AG09309 (cell line): Measurements from ENCODE around the gene C1QTNF8.

ENCODE experiments used
- DNase-seq: peaks from one replicate; pipeline ENCODE4 v3.0.0-alpha.2; 2010; ENCODE audit warnings: low read depth
- H3K4me3 ChIP-seq: 2 replicates; pipeline ENCODE4 v1.5.1; 2011; ENCODE audit warnings: mild to moderate bottlenecking, low read depth, low read length, moderate library complexity; ENCODE audit not compliant: control insufficient read depth
- TF ChIP-seq, protein P1 (sequence below): IDR thresholded peaks from 2 replicates; pipeline ENCODE4 v1.5.1; 2011; ENCODE audit warnings: mild to moderate bottlenecking, low read depth, low read length, inconsistent platforms; ENCODE audit not compliant: insufficient read depth, control insufficient read depth; ENCODE audit errors: missing control alignments

Gene C1QTNF8

DNA sequence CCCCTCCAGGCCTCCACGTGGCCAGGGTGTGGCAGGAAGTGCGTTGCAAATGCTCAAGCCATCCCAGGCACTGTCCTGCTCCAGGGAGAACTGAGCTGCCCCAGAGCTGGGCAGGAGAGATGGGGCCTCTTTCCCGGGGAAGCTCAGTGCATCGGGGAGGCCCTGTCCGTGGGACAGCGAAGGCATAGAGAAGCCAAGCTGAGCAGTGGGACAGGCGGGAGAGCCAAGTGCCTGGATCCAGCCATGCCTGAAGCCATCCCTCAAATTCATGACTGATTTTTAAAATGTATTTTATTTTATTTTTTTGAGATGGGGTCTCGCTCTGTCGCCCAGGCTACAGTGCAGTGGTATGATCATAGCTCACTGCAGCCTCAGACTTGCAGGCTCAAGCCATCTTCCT lies 48.9 kb downstream of the C1QTNF8 start:
- DNase-seq, result no peak
- H3K4me3 ChIP-seq, result no peak overlapping the region
- TF ChIP-seq, protein P1, sequence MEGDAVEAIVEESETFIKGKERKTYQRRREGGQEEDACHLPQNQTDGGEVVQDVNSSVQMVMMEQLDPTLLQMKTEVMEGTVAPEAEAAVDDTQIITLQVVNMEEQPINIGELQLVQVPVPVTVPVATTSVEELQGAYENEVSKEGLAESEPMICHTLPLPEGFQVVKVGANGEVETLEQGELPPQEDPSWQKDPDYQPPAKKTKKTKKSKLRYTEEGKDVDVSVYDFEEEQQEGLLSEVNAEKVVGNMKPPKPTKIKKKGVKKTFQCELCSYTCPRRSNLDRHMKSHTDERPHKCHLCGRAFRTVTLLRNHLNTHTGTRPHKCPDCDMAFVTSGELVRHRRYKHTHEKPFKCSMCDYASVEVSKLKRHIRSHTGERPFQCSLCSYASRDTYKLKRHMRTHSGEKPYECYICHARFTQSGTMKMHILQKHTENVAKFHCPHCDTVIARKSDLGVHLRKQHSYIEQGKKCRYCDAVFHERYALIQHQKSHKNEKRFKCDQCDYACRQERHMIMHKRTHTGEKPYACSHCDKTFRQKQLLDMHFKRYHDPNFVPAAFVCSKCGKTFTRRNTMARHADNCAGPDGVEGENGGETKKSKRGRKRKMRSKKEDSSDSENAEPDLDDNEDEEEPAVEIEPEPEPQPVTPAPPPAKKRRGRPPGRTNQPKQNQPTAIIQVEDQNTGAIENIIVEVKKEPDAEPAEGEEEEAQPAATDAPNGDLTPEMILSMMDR, result no peak

DNA sequence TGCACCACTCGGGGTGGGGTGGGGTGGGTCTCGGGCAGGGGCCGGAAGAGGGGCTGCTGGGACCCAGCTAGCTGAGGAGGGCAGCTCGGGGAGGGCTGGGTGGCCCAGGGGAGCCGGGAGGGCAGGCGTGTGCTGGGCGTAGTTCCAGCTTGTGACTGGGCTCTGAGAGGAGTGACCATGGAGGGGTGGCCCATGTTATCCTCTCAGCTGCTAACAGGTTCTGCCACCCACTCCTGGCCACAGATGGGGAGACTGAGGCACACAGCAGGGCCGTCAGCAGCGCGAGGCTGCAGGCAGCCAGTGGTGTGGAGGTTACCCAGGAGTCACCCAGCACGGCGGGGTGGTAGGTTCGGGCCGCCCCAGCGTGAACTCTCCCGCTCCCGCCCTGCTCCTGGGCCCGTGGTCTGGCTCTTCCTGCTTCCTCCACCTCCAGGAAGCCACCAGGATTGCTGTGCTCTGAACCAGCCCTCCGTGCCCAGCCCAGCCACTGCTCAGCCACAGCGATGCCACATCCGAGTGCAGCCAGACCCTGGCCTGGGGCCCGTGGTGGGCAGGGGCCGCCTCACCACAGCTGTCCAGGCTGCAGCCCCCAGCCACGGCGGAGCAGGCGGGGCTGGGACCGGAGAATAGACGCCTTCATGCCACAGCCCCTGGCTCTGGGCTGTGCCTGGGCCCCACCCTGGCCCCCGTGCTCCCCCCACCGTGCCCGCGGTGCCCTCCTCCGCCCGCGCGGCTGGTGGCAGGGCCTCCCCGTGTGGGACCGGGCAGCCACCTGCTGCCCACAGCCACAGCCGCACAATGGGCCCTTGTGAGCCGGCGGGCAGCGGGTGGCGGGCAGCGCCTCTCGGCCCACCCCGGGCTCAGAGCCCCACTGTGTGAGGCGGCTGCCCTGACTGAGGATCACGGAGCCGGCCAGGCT lies 49.8 kb downstream of the C1QTNF8 start:
- DNase-seq, result no peak
- TF ChIP-seq, protein P1, result no peak
- H3K4me3 ChIP-seq, result no peak overlapping the region

DNA sequence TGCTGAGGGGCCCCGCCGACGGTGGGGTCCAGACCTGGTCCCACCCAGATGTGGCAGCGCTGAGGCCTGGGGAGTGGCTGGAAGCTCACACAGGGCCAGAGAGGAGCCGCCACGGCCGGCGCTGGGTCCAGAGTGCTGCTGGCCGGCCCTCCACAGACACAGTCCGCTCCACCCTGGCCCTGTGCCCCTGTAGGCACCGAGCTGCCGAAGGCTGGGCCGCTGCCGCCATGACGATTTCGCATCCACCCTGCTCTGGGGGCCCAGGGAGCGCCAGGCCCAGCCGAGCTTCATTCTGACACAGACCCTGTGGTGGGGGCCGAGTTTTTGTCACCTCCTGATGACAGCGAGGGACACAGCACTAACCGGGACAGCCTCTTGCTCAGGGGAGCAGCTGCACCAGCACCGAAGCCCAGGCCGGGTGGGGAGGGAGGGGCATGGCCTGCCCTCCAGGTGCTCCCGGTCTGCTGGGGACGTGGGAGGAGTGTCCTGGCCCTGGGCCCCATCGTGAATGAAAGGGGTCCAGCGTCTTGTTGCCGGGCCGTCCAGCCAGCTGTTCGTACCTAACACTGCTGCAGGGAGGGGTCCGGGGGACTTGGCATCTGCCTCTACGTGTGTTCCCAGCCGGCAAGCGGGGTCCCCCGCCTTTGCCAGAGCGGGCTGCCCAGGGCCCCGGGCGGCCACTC lies 50.6 kb downstream of the C1QTNF8 start:
- no peak for DNase-seq
- no peak overlapping the region for H3K4me3 ChIP-seq
- TF ChIP-seq, protein P1, result no peak

DNA sequence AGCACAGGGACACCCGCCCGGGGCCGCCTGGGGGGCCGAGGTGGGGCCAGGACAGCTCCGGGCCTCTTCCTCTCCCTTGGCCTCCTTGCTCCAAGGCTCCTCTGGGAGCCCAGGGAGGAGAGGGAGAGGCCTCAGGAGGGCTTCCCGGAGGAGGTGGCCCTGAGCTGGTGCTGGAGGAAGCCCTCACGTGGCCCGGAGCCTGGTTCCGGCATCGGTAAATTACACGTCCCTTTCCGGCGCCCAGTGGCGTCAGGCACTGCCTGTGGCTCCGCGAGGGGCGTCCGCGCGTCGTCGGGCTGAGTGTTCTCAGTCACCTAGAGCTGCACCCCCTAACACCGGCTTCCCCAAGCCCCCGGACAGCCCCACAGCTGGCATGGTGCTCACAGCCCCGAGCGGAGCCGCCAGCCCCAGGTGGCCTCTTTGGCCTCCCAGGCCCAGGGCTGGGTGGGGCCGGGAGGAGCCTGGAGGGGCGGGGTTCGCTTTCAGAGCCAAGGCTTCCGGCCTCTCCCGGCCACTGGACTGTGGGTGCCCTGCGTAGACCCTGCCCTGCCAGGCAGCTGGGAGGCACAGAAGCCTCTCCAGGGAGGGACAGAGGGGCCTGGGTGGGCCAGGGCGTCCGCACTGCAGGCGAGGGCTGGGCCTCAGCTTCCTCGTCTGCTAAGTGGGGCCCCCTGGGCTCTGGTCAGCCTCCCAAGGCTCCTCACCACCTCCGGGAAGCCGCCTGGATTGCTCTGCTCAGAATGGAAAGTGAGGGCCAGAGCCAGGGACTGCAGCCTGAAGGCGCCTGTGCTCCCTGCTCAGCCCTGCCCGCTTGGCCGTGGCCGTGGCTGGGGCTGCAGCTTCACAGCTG lies 51.4 kb downstream of the C1QTNF8 start:
- TF ChIP-seq, protein P1, result no peak
- no peak overlapping the region for H3K4me3 ChIP-seq
- no peak for DNase-seq

DNA sequence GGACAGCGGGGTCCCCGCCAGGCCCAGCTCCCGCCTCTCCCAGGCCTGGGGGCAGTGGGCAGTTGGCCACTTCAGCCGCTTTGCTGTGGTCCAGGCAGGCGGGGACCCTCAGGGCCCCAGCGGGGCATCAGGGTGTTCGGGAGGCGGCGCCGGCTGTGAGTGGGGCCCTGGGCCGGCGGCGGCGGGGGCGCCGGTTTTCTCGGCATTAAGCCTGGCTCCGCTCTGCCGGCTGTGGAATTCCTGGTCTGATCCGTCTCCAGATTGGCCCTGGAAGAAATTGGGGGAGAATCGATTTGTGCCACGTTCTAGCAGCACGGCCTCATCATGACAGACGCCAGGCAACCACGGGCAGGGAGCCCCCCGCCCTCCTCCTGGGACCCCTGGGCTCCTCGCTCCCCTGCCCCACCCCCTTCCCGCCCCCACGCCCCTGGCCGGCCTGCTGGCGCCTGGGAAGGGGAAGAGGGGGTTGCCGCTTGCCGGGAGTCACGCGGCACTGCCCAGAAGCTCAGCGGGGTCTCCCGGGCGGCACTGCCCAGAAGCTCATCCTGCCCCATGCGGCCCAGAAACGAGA lies 52.1 kb downstream of the C1QTNF8 start:
- no peak for DNase-seq
- TF ChIP-seq, protein P1, result no peak
- no peak overlapping the region for H3K4me3 ChIP-seq

DNA sequence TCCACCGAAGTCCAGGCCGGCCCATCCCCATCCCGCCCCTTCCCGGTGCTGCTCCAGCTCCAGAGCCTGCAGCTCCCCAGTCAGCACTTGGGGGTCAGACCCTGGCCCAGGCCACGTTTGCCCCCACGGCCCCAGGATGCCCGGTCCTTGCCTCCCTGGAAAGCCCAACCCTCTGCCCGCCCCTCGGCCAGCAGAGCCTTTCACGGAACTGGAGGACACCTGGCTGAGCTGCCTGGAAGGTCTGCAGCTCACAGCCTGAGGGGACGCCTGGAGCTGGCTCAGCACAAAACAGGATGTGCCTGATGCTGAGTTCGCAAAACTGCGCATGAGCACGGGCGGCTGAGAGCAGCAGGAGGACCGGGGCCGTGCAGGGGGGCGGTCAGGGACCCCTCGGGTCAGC lies 53.2 kb downstream of the C1QTNF8 start:
- DNase-seq, result no peak
- TF ChIP-seq, protein P1, result no peak
- no peak overlapping the region for H3K4me3 ChIP-seq
